Testis (tissue), 2 donors: ENCODE results near the gene BMP4.

Source experiments
- POLR2A ChIP-seq: fragments of 450-650 bp; IDR thresholded peaks from one replicate; pipeline ENCODE4 v1.6.1; 2017; ENCODE audit warnings: antibody characterized with exemption, mild to moderate bottlenecking, moderate library complexity
- TF ChIP-seq, protein P1 (sequence below), 3 experiments: fragments of 450-650 bp in 2 of 3; fragments of 200-600 bp in 1 of 3; sonication (generic) in 1 of 3; IDR thresholded peaks; one replicate each; pipeline ENCODE4 v1.5.1; 2016 to 2019; ENCODE audit warnings: antibody characterized with exemption in 3 of 3, mild to moderate bottlenecking in 2 of 3, moderate library complexity in 1 of 3

DNA sequence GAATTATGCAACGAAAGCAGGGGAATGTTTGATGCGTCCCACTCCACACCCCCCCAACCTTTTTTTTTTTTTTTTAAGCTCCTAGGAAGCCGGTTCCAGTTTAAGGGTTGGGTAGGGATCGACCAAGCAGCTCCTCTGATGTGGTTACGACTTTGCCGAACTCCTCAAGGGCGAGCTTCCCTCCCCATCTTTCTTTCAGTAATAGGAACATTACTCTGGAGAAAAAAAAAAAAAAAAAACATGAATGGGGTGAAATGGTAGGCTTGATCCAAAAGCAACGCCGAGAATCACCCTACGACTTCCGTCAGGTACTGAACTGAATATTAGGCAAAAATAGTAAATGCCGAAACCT lies 9.6 kb downstream of the BMP4 start:
- TF ChIP-seq POLR2A: no peak
- TF ChIP-seq, protein P1, sequence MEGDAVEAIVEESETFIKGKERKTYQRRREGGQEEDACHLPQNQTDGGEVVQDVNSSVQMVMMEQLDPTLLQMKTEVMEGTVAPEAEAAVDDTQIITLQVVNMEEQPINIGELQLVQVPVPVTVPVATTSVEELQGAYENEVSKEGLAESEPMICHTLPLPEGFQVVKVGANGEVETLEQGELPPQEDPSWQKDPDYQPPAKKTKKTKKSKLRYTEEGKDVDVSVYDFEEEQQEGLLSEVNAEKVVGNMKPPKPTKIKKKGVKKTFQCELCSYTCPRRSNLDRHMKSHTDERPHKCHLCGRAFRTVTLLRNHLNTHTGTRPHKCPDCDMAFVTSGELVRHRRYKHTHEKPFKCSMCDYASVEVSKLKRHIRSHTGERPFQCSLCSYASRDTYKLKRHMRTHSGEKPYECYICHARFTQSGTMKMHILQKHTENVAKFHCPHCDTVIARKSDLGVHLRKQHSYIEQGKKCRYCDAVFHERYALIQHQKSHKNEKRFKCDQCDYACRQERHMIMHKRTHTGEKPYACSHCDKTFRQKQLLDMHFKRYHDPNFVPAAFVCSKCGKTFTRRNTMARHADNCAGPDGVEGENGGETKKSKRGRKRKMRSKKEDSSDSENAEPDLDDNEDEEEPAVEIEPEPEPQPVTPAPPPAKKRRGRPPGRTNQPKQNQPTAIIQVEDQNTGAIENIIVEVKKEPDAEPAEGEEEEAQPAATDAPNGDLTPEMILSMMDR (IDR thresholded peaks at IDR 0.05): no peak
